Measurements from ENCODE around the gene NMT2. TPM values are rescaled to one million over a fixed set of nuclear protein-coding genes. Genes with fewer than 3 reads are reported as not detected.

Gene NMT2
- total RNA-seq, 1 experiment from 2014 or later = 11.8 TPM

- Histone ChIP-seq H3K23me2 (ENCODE audit: insufficient read length, low read depth, low read length, poor library complexity, severe bottlenecking) (peaks cover 2% of the 10 kb centered on the region), H4K91ac (ENCODE audit: insufficient read length, low read depth, low read length) (no peak overlapping the region), H3K23ac (ENCODE audit: insufficient read length, low read depth, low read length) (no peak overlapping the region), H2BK20ac (ENCODE audit: low read depth, low read length, poor library complexity, severe bottlenecking) (no peak overlapping the region), H3K4me1 (ENCODE audit: insufficient read depth, low read length) (no peaks in the 10 kb centered on the region), H3K79me2 (ENCODE audit: insufficient read depth, low read length) (no peaks in the 10 kb centered on the region), H4K8ac (replicated peaks; ENCODE audit: insufficient read length, low read depth, low read length) (no peak overlapping the region), H3K14ac (ENCODE audit: insufficient read depth, low read length) (no peak overlapping the region), H3K9ac (ENCODE audit: extremely low read depth, insufficient read length, low read length) (no peak overlapping the region), H2AFZ (ENCODE audit: low read length) (no peak overlapping the region), H3K4ac (ENCODE audit: low read depth, low read length) (no peak overlapping the region), H3K9me3 (ENCODE audit: control insufficient read depth, low read depth, low read length) (no peaks in the 10 kb centered on the region), H3K56ac (ENCODE audit: insufficient read length, low read depth, low read length) (no peak overlapping the region), H2BK5ac (ENCODE audit: insufficient read length, low read length) (no peak overlapping the region), H4K5ac (ENCODE audit: insufficient read length, low read depth, low read length) (no peak overlapping the region), H3K27ac (ENCODE audit: insufficient read length, low read depth, low read length) (no peak overlapping the region), H3K18ac (ENCODE audit: insufficient read length, low read depth, low read length) (no peak overlapping the region), H4K20me1 (ENCODE audit: control insufficient read depth, insufficient read depth, insufficient read length) (no peaks in the 10 kb centered on the region), H2BK120ac (ENCODE audit: low read depth, low read length, poor library complexity, severe bottlenecking) (no peak overlapping the region), H2BK12ac (ENCODE audit: insufficient read length, low read depth, low read length) (no peak overlapping the region), H3K79me1 (ENCODE audit: insufficient read depth, low read depth, low read length, poor library complexity, severe bottlenecking) (no peaks in the 10 kb centered on the region), H2BK15ac (ENCODE audit: low read depth, low read length) (no peak overlapping the region), H3K27me3 (ENCODE audit: insufficient read depth, low read length) (no peaks in the 10 kb centered on the region; the same call in 1 of the 2 replicates), H3T11ph (ENCODE audit: low read length) (no peak overlapping the region), H3K4me2 (ENCODE audit: insufficient read depth, insufficient read length, low read length) (no peak overlapping the region), H2AK5ac (ENCODE audit: insufficient read length, low read length) (no peak overlapping the region)
- no peak for TF ChIP-seq CTCF (conservative IDR thresholded peaks at IDR 0.05)
- peaks cover 4% of the 10 kb centered on the region; the same call in 1 of the 2 replicates for H3K27me3 Mint-ChIP-seq (ENCODE audit: low read depth)
- H3K9me3 Mint-ChIP-seq = no peaks in the 10 kb centered on the region; a peak in 1 of 5 replicates
- no CpG with 5 or more reads among the region's 5 CpGs for WGBS (ENCODE audit: extremely low coverage, insufficient read length, low lambda C conversion rate)
- DNase-seq = no peak
- H3K4me3 Mint-ChIP-seq = no peak overlapping the region
- no peaks in the 10 kb centered on the region for H3K36me3 Mint-ChIP-seq (ENCODE audit: insufficient read depth in 1 of 3, low read depth in 3 of 3)
- peaks cover 1 to 3% of the 10 kb centered on the region in 2 experiments for H3K4me1 Mint-ChIP-seq
- H3K27ac Mint-ChIP-seq = no peak overlapping the region
Observed at GRCh38 chr10:15091418-15091817, 77.1 kb downstream of the NMT2 start.
